Measurements from ENCODE around the gene HAPLN2.
"Not testable (repeated sequence)": the region's sequence is repeated elsewhere in the genome, so short reads cannot be mapped to it uniquely, and the experiment has no call there.

Gene HAPLN2

DNA sequence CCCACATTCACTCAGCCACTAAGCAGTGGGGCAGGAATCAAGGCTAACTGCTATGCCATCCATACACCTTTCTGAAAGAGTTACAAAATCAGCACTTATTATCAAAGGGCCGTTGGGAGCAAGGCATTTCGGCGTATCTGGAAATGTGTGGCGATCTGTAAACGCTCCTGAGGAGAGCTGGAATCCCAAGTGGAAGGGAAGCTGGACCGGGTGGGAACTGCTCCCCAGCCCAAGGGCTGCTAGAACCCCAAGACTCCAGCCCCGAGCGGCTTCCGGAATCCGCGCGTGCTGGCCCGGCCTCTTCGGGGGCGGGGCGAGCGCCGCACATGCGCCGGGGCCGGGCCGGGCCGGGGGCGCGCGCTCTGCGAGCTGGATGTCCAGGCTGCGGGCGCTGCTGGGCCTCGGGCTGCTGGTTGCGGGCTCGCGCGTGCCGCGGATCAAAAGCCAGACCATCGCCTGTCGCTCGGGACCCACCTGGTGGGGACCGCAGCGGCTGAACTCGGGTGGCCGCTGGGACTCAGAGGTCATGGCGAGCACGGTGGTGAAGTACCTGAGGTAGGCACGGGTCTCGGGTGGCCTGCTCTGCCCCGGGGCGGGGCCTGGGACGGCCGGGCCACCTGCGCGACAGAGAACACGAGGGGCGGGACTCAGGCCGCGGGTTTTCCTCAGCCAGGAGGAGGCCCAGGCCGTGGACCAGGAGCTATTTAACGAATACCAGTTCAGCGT, 27.6 kb upstream of the HAPLN2 start, which contains the start of gene NAXE:
Gene NAXE, plus strand, starts transcription at position 345 of the 726 bp plus-strand sequence. Its CDS starts 29 bp downstream, at position 374.
- FAIRE-seq: no peak
- peak; percentile 85 for DNase-seq (ENCODE audit: insufficient read length, low spot score)

GRCh38 chr1:156592158-156592909, 26.9 kb upstream of the HAPLN2 start:
- FAIRE-seq: no peak
- DNase-seq (ENCODE audit: insufficient read length, low spot score): no peak

GRCh38 chr1:156592910-156593660, 26.1 kb upstream of the HAPLN2 start:
- no peak for DNase-seq (ENCODE audit: insufficient read length, low spot score)
- no peak for FAIRE-seq

DNA sequence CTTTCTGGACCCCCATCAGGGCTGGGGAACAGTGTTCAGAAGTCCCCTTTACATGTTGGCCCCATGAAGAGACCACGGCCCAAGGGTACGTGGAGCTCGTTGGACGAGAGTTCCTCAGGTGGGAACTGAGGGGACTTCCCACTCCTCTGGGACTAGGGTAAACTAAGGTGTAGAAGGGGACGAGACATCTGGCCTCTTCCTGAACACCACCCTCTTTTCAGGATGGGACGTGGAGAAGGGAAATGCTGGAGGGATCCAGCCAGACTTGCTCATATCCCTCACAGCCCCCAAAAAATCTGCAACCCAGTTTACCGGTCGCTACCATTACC, 25.6 kb upstream of the HAPLN2 start:
- no peak for DNase-seq (ENCODE audit: insufficient read length, low spot score)
- no peak for FAIRE-seq

DNA sequence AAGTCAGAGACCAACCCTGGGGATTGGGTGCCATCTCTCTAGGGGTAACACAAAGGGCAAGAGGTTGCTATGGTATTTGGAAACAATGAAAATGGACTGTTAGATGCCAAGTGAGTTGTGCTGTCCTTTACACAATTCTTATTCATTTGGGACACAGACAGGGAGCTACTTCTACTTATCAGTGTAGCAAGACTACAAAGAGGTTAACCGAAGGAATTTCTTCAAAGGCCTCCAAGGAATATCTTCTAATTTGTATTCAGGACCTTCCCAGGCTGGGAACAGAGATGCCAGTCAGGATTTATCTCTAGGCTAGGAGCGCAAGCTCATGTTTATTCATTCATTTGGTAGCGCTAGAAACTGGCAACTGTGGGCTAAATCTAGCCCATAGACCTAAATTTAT, 25.0 kb upstream of the HAPLN2 start:
- DNase-seq (ENCODE audit: insufficient read length, low spot score) (no peak), FAIRE-seq (no peak)

GRCh38 chr1:156595016-156595415, 24.2 kb upstream of the HAPLN2 start:
- DNase-seq (ENCODE audit: insufficient read length, low spot score) (no peak), FAIRE-seq (no peak)

DNA sequence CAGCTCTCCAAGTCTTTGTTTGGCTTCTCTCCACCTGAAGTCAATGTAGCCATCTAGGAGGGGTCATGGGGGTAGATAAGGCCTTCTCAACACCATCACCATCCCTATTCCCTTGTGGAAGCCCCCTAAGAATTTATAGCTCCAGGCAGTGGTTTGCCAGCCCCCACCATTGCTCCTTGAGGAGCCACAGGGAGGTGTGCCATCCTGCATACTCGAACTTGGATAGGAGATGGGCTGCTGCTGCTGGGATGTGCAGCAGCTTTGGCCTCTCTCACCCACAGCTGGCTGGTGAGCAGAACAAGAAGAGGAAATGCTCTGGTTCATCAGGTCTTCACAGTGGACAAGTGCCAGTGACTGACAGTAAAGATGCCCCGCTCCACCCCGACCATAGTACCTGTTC, 22.8 kb upstream of the HAPLN2 start:
- no peak for FAIRE-seq
- DNase-seq (ENCODE audit: insufficient read length, low spot score): no peak

- FAIRE-seq: no peak
- no peak for DNase-seq (ENCODE audit: insufficient read length, low spot score)
Observed at GRCh38 chr1:156598125-156598524, 21.1 kb upstream of the HAPLN2 start.

GRCh38 chr1:156598731-156599432, 20.3 kb upstream of the HAPLN2 start:
- DNase-seq (ENCODE audit: insufficient read length, low spot score) (no peak), FAIRE-seq (no peak)

DNA sequence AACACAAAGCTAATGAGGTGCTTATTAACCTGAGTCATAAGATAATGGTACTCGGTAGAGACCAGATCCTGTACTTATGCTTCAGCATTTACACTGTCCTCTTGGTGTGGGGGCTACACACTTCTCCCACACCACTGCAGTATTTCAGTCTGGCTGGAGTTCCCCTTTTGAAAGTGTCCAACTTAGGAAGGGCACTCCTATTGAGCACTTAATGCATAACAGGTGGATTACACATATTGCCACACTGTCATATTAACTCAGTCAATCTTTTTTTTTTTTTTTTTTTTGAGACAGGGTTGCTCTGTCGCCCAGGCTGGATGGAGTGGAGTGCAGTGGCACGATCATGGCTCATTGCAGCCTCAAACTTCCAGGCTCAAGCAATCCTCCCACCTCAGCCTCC, 19.4 kb upstream of the HAPLN2 start:
- DNase-seq (ENCODE audit: insufficient read length, low spot score): no peak
- no peak for FAIRE-seq

DNA sequence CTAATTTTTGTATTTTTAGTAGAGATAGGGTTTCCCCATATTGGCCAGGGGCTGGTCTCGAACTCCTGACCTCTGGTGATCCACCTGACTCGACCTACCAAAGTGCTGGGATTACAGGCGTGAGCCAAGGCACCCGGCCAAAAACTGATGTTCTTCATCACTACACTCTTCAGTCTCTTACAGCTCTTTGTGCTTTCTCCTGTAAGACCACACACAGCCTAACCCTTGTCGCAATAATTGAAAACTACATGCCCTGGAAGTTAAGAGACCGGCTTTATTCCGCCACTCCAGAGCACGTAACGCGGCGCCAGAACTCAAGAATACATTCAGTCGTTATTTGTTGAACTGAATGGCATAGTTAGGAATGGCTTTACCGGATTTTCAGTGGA, 18.5 kb upstream of the HAPLN2 start:
- no peak for FAIRE-seq

GRCh38 chr1:156601122-156601830, 17.9 kb upstream of the HAPLN2 start, which contains the start of gene GPATCH4:
GPATCH4 (minus strand) TSS chr1:156601479.
- FAIRE-seq (peak; percentile 64), DNase-seq (ENCODE audit: insufficient read length, low spot score) (no peak)

More for the DNA sequence above, 18.5 kb upstream of the HAPLN2 start:
- no peak for DNase-seq (ENCODE audit: insufficient read length, low spot score)

- peak; percentile 37 for FAIRE-seq
- DNase-seq (ENCODE audit: insufficient read length, low spot score): no peak
Observed at GRCh38 chr1:156601892-156602291, 17.3 kb upstream of the HAPLN2 start.

DNA sequence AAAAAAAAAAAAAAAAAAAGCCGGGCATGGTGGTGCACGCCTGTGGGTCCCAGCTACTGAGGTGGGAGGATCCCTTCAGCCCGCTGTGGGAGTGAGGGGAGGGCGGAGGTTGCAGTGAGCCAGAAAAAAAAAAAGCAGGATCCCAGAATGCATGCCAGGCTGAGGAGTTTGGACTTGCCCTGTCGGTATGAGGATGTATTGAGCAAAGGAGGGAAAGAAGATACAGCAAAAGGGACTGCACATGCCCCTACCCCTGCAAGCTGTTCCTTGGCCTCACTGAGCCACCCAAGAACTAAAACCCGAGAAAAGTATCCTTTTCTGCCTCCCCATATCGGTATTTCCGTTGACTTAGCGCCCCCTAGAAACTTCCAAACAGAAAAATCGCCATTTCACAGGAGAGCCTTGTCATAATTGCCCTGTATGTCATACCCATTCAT, 16.6 kb upstream of the HAPLN2 start:
- FAIRE-seq: no peak
- no peak for DNase-seq (ENCODE audit: insufficient read length, low spot score)

GRCh38 chr1:156607344-156607743, 11.9 kb upstream of the HAPLN2 start:
- not testable (repeated sequence) for DNase-seq (ENCODE audit: insufficient read length, low spot score); FAIRE-seq

GRCh38 chr1:156608036-156608674, 11.1 kb upstream of the HAPLN2 start:
- peak; percentile 94 for FAIRE-seq

DNA sequence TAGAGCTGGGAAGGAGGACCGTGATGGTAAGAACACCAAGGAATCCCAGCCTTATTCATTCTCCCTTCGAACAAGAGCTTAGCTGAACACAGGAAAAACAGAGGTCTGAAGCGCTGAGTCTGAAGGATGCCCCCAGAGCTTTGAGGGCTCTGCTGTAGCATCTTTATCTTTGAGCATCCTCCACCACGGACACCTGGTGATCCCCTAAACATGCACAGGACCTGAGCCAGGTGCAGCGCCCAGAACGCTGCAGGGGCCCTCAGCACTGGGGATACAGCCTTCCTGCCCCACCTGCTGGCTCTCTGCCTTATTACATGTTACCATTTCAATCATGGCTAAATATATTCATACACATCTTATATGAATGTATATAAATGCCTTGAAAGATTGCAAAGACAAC, 10.2 kb upstream of the HAPLN2 start:
- DNase-seq (ENCODE audit: insufficient read length, low spot score) (no peak), FAIRE-seq (peak; percentile 78)

More at GRCh38 chr1:156608036-156608674, 11.1 kb upstream of the HAPLN2 start:
- DNase-seq (ENCODE audit: insufficient read length, low spot score): no peak

GRCh38 chr1:156610072-156610471, 9.1 kb upstream of the HAPLN2 start:
- not testable (repeated sequence) for DNase-seq (ENCODE audit: insufficient read length, low spot score); FAIRE-seq

DNA sequence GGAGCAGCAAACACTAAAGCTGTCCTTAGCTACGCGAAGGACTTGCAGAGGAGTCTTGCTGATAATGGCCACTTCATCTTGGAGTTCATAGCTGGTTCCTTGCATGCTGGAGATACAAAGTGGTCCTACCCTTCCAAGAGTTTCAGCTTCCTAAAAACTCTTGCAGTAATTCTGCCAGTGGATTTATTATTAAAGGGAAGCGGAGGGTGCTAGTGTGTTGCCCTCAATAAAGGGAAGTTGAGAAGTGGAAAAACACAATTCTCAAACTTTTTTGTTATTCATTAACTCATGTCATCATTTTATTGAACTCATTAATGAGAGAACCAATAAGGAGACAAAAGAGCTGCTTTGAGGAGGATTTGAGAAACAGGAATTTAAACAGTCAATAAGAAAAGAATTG, 6.5 kb upstream of the HAPLN2 start:
- no peak for FAIRE-seq

GRCh38 chr1:156615946-156616345, 3.3 kb upstream of the HAPLN2 start:
- FAIRE-seq: no peak
- no peak for DNase-seq (ENCODE audit: insufficient read length, low spot score)

More for the DNA sequence above, 6.5 kb upstream of the HAPLN2 start:
- DNase-seq (ENCODE audit: insufficient read length, low spot score): no peak
